Measurements from ENCODE around the gene PROC. TPM values are rescaled to one million over a fixed set of nuclear protein-coding genes. Genes with fewer than 3 reads are reported as not detected.

Gene PROC
- total and polyA plus RNA-seq, 2 of the 8 experiments (the other 6 are each of a cell fraction or from before 2014, with no cell fraction given): 1.5 to 1.6 TPM

DNA sequence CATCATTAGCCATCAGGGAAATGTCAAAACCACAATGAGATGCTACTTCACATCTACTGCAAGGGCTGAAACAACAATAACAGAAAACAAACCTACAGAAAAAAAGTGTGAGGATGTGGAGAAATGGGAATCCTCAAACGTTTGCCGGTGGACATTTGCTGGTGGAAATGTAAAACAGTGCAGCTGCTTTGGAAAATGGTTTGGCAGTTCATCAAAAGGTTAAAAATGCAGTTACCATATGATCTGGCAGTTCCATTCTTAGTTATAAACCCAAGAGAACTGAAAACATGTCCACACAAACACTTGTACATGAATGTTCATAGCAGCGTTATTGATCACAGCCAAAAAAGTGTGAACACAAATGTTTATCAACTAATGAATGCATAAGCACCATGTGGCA, 44.2 kb downstream of the PROC start (continued):
- TF ChIP-seq, protein P1, sequence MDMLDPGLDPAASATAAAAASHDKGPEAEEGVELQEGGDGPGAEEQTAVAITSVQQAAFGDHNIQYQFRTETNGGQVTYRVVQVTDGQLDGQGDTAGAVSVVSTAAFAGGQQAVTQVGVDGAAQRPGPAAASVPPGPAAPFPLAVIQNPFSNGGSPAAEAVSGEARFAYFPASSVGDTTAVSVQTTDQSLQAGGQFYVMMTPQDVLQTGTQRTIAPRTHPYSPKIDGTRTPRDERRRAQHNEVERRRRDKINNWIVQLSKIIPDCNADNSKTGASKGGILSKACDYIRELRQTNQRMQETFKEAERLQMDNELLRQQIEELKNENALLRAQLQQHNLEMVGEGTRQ (IDR thresholded peaks at IDR 0.05; ENCODE audit: low read length): no peak
- TF ChIP-seq E2F6 (IDR thresholded peaks at IDR 0.05): no peak
- no peak for TF ChIP-seq HDAC2 (IDR thresholded peaks at IDR 0.05; ENCODE audit: borderline replicate concordance in 1 of 2, low read depth in 2 of 2, low read length in 2 of 2)
- TF ChIP-seq NANOG (IDR thresholded peaks at IDR 0.05; ENCODE audit: insufficient read depth, low read depth, low read length, poor library complexity, severe bottlenecking): no peak
- no peak for TF ChIP-seq BACH1 (IDR thresholded peaks at IDR 0.05; ENCODE audit: low read length)
- no peak for TF ChIP-seq CTCF (IDR thresholded peaks at IDR 0.05; ENCODE audit: control extremely low read depth in 1 of 3, insufficient read depth in 1 of 3, low read depth in 1 of 3, low read length in 3 of 3)
- no peak for TF ChIP-seq KDM4A (IDR thresholded peaks at IDR 0.05; ENCODE audit: low read depth, low read length, severe bottlenecking)
